ENCODE results near the gene PRKCE. TPM values are rescaled to one million over a fixed set of nuclear protein-coding genes. Genes with fewer than 3 reads are reported as not detected.

The PRKCE gene
- total RNA-seq, 1 donor from 2014 or later = 39.6 TPM

DNA sequence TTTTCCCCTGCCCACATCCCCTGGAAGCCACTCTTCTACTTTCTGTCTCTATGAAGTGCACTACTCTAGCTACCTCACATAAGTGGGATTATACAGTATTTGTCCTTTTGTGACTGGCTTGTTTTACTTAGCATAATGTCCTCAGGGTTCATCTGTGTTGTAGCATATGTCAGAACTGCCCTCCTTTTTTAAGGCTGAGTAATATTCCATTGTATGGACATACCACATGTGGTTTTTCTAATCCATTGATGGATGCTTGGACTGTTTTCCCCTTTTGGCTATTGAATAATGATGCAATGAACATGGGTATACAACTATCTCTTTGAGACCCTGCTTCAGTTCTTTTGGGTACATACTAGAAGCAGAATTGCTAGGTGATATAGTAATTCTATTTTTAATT is 95.9 kb downstream of the PRKCE start:
- DNase-seq (ENCODE audit: extremely low read depth, low read depth, low spot score) = no peak

DNA sequence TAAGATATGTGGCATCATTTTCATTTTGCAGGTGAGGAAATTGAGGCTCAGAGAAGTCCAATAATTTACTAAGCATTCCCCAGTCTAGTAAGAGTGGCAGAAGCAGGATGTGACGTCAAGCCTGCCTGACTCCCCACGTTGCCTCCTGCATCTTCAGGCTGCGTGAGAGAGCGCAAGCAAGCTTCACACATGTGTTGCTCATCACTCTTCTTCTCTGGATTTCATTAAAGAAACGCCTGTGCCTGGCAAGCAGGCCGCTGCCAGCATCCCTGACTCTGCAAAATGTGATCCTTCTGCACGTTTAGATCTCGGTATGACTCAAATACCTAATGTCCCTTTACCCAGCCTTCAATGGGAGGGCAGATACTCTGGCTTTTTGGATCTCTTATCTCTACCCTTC is 96.8 kb downstream of the PRKCE start:
- no peak for DNase-seq (ENCODE audit: extremely low read depth, low read depth, low spot score)

DNA sequence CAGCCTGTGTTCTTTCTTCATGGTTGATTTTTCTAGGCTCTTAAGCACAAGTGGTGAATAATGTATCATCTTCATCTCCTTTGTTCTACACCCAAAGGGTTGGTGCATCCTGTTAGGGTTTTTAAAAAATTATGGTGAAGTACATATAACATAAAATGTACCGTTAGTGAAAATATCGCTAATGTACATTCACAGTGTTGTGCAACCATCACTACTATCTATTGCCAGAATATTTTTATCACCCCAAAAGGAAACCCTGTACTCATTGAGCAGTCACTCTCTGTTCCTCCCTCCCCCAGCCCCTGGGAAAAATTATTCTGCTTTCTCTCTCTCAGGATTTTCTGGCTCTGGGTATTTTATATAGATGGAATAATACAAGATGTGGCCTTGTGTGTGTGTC is 98.5 kb downstream of the PRKCE start:
- no peak for DNase-seq (ENCODE audit: extremely low read depth, low read depth, low spot score)

DNA sequence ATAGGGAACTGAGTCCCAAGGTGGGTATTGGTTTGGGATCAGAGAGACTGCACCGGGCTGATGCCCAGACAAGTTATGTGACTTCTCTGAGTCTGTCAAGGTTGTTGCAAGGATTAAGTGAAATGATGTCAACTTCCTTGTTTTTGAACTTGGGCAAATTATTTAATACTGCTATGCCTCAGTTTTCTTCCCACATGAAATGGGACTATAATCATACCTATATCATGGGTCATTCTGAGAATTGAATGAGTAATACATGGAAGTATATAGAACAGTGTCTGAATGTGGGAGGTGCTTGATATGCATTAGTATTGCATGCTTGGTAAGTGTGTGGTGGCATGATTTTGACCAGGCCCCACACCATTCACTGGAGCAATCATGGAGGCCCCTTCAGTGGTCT is 99.0 kb downstream of the PRKCE start:
- no peak for DNase-seq (ENCODE audit: extremely low read depth, low read depth, low spot score)

DNA sequence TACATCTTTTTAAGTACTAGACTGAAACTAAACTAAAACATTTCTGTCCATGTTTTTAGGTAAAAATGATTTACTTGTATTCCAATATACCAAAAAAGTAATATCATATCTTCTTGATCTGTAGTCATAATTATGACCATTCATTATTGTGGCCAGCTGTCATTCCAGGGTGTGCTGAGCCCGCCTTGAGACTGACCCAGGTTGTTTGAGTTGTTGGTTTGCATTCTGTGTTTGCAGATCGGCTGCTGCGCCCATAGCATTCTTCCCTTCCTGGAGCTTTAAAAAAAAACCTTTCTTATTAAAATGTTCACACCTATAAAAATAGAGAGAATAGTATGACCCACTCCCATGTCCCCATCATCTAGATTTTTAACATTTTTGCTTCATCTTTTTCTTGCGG is 101.9 kb downstream of the PRKCE start:
- no peak for DNase-seq (ENCODE audit: extremely low read depth, low read depth, low spot score)

DNA sequence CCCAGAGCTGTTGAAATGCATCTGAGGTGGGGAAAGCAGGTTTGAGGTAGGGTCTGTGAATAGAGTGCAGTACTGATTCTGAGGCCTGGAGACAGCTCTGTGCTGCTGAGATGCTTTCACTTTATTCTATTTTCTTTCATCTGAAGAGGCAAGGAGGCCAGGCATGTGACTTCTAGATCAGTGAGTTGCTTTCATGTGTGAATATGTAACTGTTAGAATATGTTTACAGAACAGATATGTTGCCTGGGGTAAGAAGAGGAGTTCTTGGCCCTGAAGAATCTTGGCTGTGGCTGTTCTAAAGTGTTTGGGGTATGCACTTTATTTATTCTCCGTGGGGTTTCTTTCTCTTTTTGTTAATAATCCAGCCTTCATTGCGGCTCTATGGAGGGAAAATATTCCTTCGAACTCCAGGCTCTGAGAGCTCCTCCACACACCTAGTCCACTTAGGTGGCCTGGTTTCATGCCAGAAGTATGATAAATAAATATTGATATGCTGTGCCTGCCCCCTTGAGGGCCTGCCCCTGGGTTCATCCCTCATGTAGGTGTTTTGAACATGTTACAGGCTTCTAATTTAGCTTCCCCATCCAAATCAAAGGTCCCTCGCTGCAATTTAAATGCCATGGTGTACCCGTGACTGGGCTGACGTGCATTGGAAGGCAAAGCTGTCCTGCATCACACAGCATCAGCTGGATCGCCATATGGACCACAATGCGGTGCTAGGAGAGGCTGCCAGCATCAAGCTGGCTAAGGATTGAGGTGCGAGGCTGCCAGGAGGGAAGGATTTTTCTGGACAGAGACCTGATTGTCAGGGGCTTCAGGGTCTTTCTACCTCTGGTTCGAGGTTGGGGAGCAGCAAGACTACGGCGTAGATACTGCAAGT is 102.9 kb downstream of the PRKCE start:
- no peak for DNase-seq (ENCODE audit: extremely low read depth, low read depth, low spot score)

DNA sequence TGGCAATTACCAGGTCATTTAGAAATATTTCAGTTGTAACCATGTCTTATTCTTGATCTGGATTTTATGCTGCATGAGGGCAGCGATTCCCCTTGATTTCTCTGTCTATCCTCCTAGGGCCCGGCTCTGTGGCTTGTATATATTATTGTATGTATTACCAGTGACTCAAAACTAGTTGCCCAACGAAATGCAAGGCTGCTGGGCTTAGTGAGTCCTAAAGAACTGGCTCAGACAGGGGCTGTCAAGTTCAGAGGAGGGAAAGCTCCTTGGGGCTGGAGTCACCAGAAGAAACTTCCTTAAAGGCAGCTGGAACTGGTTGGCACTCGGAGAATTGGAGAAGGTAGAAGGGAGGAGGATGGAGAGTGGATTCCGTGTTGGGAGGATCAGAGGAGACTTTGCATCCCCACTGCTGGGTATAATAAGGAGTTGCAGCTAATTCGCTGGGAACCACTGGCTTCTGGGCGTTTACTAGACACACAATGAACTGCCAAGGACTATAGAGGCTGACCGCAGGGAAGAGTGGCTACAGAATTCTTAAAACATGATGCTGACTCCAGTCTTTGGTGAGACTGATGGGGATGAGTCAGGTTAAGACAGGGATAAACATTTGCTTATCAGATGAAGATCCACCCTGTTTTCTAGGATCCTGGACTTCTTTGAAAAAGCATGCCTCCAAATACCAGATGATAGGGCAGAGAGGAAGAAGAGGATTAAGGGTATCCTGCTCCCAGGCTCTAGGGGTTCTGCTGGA is 104.3 kb downstream of the PRKCE start:
- DNase-seq (ENCODE audit: extremely low read depth, low read depth, low spot score) = no peak

DNA sequence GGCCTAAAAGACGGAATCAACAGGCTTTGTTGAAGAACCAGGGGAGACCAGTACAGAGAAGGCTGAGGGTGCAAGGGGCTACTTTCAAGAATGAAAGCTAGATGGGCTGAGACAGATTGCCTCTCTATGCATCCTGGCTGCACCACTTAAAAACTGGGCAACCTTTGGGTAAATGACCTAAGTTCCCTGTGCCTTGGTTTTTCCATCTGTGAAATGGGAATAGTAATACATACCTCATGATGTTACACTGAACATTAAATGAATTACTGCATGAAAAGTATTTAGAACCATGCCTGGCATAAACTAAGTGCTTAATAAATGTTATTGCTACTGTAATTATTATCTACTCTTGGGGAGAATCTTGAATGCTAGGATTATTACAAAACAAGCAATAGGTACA is 106.5 kb downstream of the PRKCE start:
- no peak for DNase-seq (ENCODE audit: extremely low read depth, low read depth, low spot score)

DNA sequence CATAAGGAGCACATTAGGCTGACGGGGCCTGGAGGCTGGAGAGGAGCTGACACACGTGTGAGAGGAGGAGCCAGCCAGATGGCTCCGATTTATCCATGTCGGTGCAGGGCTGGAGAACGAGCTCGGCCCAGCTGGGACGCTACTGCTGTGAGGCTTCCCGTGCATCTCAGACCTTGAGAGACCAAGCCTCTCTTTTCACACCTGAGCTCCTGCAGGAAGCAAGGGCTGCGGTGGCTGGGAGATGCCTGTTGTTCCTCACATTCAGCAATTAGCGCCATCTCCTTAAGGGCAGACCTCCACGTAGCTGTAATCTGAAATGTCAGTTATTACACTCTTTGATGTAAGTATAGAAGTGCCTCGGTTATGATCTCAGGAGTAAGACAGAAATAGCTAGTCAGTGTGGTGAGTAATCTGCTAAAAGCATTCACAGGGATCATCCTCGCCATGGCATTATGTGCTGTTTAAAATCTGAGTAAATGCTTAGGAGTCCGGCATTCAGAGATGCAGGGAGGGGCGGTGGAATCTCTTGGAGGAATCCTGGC is 107.9 kb downstream of the PRKCE start:
- no peak for DNase-seq (ENCODE audit: extremely low read depth, low read depth, low spot score)

DNA sequence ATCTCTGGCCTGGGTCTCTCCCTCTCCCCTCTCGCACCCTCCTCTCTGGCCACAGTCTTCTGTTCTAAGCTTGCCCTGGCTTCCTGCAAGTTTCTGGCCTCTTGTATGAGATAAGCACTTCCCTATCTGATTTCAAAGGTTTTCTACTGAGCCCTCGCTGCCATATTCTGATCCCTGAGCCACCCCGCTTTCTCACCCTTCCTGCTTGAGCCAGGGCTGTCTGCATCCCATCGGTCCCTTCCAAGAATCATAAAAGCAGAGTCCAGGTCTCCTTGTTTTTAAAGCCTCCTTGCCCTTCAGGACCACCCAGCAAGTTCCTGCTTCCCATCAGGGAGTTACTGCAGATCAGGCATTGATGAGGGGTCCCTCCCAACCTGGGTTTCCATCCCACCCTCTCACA is 110.2 kb downstream of the PRKCE start:
- DNase-seq (ENCODE audit: extremely low read depth, low read depth, low spot score) = no peak

DNA sequence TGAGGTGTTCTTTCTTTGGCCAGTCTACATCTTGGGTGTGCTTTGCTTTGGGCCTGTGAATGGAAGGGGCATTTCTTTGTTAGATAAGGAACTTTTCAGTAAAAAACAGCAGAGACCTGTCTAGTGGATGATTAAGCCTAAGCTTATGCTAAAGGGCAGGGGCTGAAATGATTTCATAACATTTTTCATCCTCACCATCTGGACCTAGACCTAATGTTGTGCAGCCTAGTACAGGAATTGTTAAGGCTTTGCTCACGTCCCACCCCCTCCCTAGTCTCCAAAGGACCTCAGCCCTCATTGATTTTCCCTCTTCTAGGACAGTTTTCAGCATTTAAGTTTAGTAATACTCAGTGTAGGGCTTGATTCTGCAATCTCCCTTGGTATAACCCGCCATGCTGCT is 111.8 kb downstream of the PRKCE start:
- no peak for DNase-seq (ENCODE audit: extremely low read depth, low read depth, low spot score)

DNA sequence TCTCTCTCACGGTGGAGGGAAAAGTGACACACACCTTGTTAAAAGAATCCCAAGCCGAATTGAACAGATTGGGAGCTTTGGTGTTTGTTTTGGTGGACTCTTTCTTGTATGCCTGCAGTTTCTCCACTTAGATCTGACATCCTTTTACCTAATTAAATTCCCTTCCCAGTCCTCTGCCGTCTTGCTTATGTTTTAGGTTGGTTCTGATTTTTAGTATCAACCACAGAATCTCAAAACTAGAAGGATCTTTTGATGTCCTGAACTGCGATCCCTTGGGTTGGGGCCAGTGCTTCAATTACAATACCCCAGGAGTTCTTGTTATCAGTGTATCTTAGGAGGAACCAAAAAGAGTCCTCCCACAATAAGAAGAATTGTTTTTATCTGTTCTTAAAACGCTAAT is 112.3 kb downstream of the PRKCE start:
- no peak for DNase-seq (ENCODE audit: extremely low read depth, low read depth, low spot score)

DNA sequence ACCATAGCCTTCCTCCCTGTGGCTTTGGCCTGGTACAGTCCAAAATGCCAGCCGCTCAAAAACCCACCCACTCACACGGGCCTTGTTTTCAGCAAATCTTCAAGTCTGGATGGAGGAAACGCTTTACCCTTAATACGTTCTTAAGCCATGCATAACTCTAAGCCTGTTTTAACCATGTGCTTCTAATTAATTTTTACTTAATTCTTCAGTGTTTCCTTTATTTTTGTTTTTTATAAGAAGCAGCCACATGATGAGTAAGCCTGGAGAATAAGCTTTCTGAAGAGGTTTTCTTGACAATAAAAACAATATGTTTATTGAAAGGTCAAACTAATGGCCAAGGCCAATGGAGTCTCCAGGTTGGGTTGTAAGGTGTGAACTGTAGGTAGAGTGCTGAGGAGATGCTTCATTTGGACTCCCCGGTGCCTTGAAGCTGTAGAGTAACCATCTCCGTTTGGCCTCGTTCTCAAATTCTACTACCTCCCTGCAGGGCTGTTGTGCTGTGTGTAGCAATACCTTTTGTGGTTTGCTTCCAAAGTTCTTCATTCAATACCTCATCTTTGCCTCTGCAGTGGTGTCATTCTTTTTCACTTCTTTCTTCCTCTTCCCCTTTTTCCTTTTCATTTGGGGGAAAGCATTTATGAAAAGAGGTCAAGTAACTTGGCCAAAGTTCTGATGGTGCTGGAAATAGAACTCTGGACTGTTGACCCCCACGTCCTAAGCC is 113.7 kb downstream of the PRKCE start:
- no peak for DNase-seq (ENCODE audit: extremely low read depth, low read depth, low spot score)

DNA sequence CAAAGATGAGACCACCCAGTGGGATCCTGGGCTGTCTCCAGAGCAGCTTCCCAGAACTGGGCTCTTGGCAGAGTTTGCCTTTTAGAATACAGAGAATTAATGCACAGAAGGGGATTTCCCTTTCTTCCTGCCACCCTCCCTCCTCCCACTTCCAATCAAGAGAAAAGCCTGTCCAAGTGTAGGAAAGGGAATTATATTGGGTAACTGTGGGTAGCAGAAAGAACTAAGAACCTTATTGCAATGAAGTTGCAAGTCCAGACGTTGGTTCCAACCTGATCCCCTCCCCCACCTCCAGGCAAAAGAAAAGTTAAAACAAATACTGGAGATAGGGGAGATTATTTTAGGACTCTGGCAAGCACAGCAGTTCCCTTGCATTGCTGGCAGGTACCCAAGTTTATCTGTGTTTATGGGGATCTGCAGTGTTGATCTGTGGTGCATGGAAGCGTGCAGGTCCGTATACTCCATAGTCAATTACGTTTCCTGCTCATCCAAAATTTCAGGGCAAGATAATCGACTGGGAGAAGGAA is 114.3 kb downstream of the PRKCE start:
- DNase-seq (ENCODE audit: extremely low read depth, low read depth, low spot score) = no peak

DNA sequence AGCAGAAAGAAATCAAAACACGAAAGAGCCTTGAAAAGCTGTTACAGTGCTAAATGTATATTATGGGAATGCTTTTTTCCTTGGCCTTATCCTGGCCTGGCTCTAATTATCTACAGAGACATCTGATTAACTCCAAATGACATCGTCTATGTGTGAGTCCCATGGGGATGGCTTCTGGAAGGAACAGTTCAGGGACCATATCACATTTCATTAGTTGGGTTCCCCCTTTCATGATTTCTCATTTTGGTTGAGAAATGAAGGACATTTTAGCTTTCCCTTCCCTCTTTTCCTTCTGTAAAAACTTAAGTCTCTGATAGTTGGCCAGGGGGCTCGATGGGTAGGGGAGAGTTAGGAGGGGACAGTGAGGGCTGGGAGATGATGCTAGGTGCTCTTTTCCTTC is 116.7 kb downstream of the PRKCE start:
- DNase-seq (ENCODE audit: extremely low read depth, low read depth, low spot score) = no peak

DNA sequence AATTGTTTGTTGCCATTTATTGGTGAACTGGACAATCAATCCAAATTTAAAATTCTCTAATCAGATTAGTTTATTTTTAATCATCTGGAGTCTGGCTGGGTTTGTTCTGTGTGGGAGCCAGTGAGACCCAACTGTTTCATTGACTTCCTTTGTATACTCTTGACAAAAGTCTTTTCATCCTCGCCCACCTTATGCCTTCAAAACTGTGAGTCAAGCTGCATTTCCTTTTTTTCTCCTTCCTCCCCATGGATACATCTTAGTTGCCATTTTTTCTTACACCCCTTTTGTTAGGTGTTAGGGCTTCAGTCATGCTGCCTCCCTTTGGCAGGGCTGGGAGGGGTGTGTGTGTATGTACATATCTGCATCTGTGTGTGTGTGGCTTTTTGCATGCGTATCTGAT is 117.6 kb downstream of the PRKCE start:
- no peak for DNase-seq (ENCODE audit: extremely low read depth, low read depth, low spot score)

DNA sequence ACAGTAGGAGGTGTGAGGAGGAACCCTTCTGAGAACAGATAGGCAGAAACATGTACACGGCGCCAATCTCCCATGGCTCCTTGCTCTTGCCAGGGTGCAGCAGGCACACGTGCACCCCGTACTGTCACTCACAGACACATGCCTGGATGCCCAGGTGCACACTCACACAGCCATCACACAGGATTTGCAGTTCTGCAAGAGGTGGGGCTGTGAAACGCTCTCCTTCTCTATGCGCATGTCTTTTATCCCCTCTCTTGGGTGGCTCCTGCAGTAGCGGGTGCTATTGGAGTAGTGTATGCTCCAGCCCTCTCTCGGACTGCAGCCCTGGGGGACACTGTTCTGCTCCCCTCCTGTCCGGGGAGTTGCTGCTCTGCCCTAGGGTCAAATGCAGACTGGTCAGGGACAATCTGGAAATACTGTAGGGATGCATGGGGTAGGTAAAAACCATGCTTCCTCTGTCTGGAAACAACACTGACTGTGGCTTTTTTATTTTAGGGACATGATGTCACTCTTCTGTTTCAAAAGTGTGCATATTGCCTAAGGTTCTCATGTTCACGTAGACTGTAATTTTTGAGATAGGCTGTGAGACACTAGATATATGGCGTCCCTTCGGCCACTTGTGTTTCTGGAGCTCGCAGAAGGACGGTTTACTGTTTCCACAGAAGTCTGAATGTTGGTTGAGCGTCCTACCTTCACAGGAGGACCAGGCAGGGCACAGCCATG is 118.5 kb downstream of the PRKCE start:
- DNase-seq (ENCODE audit: extremely low read depth, low read depth, low spot score) = no peak

DNA sequence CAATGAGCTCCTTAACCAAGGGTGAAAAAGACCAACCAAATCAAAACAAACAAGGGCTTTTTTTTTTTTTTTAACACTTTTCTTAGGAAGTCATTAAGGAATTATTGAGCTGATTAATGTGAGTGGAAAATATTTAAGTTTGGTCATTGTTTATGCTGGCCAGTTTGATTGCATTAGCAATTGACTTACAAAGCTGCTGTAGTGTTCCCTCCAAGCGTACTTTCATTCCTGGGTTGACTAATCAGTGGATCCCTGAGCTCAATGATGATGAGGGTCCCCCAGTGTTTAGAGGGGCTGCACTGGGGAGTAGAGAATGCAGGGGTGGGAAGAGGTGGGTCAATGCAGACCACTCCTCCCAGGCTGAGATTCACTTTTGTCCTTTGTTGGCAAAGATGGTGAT is 119.3 kb downstream of the PRKCE start:
- no peak for DNase-seq (ENCODE audit: extremely low read depth, low read depth, low spot score)

DNA sequence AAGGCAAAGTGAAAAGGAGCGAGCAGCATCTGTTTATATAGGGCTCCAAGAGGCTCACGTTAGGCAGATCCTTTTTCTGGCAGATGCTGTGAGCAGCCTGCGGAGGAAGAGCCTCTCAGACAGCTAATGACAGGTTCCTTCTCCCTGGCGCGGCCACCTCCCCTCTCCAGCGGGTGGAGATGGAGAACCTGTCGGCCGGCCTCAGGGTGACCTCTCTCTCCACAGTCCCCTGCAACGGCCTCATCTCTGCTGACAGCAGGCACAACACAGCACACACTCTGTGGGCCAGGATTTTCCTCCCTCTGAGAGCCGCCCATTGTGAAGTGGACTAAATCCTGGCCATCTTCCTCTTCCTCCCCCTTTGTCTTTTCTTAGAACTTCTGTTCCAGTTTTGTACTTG is 119.8 kb downstream of the PRKCE start:
- no peak for DNase-seq (ENCODE audit: extremely low read depth, low read depth, low spot score)

DNA sequence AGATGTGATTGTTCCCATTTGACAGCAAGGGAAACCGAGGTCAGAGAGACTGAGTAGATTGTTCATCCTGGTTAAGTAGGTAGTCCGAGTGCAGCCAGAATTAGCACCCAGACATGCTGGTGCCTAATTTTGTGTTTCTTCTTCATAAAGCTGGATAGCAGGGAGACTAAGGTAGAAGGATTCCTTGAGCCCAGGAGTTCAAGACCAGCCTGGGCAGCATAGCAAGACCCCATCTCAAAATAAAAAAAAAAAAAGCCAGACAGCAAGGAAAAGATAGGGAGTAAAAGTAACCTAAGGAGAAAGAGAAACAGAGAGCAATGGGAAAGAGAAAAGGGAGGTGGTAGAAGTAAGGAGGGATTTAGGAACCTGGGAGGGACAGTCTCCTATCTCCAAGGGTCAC is 120.6 kb downstream of the PRKCE start:
- DNase-seq (ENCODE audit: extremely low read depth, low read depth, low spot score) = no peak
